Neural progenitor cell (in vitro differentiated cells): Measurements from ENCODE around the gene DNAI7.

Source experiments
- EZH2phosphoT487 ChIP-seq: fragments of 200-600 bp; sonication (generic); IDR thresholded peaks from 2 replicates; pipeline ENCODE4 v1.6.1; 2017; ENCODE audit warnings: antibody characterized with exemption
- TF ChIP-seq, protein P1 (sequence below): fragments of 200-600 bp; sonication (generic); IDR thresholded peaks from 2 replicates; pipeline ENCODE4 v1.5.1; 2017; ENCODE audit warnings: antibody characterized with exemption, mild to moderate bottlenecking

DNA sequence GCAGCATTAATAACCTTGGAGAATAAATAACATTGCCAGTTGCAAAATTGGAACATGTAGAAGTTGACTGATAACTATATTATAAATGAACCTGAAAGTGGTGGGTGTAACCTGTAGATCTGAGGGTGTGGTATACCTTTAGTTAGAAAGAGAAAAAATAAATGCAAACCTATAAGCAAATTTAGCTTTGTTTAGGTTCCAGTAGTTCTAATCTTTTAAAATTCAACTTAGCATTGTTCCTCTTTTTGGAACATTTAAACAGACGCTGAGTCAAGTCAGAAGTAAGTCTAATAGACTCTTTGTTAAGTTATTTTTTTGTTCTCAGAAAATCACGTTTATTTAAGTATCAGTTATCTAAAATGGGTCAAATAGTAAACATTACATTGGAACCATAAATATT lies 120.0 kb downstream of the DNAI7 start:
- TF ChIP-seq, protein P1, sequence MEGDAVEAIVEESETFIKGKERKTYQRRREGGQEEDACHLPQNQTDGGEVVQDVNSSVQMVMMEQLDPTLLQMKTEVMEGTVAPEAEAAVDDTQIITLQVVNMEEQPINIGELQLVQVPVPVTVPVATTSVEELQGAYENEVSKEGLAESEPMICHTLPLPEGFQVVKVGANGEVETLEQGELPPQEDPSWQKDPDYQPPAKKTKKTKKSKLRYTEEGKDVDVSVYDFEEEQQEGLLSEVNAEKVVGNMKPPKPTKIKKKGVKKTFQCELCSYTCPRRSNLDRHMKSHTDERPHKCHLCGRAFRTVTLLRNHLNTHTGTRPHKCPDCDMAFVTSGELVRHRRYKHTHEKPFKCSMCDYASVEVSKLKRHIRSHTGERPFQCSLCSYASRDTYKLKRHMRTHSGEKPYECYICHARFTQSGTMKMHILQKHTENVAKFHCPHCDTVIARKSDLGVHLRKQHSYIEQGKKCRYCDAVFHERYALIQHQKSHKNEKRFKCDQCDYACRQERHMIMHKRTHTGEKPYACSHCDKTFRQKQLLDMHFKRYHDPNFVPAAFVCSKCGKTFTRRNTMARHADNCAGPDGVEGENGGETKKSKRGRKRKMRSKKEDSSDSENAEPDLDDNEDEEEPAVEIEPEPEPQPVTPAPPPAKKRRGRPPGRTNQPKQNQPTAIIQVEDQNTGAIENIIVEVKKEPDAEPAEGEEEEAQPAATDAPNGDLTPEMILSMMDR, result no peak
- TF ChIP-seq EZH2phosphoT487, result no peak
